NCI-H1092 treated with DMSO at 0.1 percent for 48 hours (cell line): ENCODE data around the gene TEKT5.
"Not testable (repeated sequence)": the region's sequence is repeated elsewhere in the genome, so short reads cannot be mapped to it uniquely, and the experiment has no call there.

Experiments
- DNase-seq: peaks from one replicate; lab custom pipeline; 2025; lab: John Stamatoyannopoulos, UW

The TEKT5 gene

DNA sequence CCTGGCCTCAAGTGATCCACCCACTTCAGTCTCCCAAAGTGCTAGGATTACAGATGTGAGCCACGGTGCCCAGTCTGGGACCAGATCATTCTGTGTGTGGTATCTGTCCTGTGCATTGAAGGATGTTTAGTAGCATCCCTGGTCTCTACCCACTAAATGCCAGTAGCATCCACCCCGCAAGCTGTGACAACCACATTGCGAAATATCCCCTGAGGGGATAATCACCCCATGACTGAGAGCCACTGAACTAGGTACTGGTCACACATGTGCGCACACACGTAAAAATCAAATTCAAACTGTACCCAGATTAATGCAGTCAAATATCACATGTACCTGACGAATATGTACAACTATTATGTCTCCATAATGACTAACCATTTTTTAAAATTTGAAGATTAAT lies 35.8 kb downstream of the TEKT5 start:
- DNase-seq, result no peak

DNA sequence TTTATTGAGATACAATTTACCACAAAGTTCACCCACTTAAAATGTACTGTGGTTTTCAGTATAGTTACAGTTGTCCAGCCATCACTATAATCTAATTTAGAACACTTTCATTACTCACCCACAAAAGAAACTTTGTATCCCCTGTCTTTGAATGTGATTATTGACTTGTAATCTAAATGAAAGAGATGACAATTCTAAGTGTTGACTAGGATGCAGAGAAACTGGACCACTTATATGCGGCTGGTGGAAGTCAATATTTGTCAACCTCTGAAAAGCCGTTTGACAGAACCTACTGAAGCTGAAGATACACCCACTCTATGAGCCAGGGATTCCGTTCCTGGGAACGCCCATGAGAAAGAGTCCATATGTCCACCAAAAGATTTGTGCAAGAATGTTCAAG lies 36.8 kb downstream of the TEKT5 start:
- no peak for DNase-seq

GRCh38 chr16:10656618-10657017 lies 38.1 kb downstream of the TEKT5 start:
- DNase-seq, result no peak

GRCh38 chr16:10655415-10655977 lies 39.2 kb downstream of the TEKT5 start:
- DNase-seq, result no peak

GRCh38 chr16:10654592-10655414 lies 39.9 kb downstream of the TEKT5 start:
- no peak for DNase-seq

- DNase-seq, result no peak
Observed at GRCh38 chr16:10652730-10653590, 41.8 kb downstream of the TEKT5 start.

DNA sequence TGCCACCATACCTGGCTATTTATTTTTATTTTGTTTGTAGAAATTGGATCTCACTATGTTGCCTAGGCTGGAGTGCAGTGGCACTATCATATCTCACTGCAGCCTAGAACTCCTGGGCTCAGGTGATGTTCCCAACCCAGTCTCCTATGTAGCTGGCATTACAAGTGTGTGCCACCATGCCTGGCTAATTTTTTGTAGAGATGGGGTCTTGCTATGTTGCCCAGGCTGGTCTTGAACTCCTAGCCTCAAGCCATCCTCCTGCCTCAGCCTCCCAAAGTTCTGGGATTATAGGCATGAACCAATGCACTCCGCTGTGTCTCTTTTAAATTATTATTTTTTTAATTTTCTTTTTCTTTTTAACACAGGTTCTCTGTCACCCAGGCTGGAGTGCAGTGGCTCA lies 45.6 kb downstream of the TEKT5 start:
- DNase-seq, result not testable (repeated sequence)

DNA sequence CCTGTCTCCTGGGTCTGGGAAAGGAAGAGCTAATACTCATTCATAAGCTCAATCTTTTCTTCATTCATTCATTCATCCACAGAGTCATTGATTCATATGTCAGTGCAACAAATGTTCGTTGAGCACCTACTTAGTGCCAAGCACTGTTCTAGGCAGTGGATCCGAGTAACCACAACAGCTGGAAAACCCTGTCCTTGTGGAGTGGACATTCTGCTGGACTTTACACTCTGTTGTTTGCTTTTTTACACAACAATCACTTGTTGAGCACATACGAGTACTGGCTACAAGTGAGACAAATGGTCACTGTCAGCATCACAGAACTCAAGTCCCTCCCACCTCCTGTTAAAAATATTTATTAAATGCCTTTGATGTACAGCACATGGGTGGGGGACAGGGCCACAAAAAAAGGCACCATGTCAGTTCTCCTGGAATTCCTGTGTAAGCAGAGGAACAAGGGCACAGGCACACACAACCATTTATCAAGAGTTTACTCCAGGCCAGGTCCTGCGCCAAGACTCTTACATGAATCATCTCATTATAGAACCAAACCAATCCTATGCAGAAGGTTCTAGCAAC lies 46.9 kb downstream of the TEKT5 start:
- DNase-seq, result no peak

DNA sequence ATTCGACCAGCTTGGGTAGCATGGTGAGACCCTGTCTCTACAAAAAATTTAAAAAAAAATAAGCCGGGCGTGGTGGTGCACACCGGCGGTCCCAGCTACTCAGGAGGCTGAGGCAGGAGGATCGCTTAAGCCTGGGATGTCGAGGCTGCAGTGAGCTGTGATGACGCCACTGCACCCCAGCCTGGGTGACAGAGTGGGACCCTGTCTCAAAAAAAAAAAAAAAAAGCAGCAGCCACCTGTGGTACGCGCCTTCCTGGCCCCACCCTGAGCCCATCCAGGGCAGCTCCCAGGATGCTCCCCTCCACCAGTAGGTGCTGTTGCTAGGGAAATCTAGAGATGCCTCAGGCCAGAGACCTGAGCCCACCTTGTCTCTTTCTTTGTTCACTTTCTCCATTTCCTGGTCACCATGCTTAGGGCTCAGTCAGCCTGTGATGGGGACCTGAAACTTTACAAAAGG lies 47.4 kb downstream of the TEKT5 start:
- no peak for DNase-seq

GRCh38 chr16:10646581-10647263 lies 48.0 kb downstream of the TEKT5 start:
- no peak for DNase-seq

- no peak for DNase-seq
Observed at GRCh38 chr16:10646228-10646580, 48.5 kb downstream of the TEKT5 start.

DNA sequence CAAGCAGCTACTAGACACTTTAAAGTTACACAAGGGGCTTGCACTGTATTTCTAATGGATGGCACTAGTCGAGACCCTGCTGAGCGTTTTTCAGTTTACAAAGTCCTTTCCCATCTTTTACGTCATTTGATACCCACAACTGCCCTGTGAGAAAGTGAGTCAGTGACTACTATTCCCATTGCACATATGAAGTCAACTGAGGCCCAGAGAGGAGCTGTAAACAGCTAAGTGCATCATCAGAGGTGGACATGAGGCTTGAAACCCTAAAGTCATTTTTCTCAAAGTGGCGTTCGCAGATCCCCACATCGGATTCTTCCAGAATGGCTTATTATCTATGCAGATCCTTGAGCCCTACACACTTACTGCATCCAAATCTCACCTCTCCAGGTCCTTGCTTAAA lies 50.6 kb downstream of the TEKT5 start:
- no peak for DNase-seq

DNA sequence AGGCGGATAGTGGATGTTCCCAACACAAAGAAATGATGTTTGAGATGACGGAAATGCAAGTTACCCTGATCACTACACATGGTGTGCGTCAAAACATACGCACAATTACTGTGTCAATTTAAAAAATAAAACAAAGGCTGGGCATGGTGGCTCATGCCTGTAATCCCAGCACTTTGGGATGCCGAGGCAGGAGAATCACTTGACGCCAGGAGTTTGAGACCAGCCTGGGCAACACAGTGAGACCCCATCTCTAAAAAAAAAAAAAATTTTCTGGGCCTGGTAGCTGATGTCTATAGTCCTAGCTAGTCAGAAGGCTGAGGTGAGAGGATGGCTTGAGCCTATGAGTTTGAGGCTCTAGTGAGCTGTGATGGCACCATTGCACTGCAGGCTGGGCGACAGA lies 51.8 kb downstream of the TEKT5 start:
- DNase-seq, result no peak

GRCh38 chr16:10641953-10642949 lies 52.5 kb downstream of the TEKT5 start:
- DNase-seq, result no peak

GRCh38 chr16:10641555-10641952 lies 53.2 kb downstream of the TEKT5 start:
- DNase-seq, result no peak

GRCh38 chr16:10640934-10641333 lies 53.8 kb downstream of the TEKT5 start:
- no peak for DNase-seq

DNA sequence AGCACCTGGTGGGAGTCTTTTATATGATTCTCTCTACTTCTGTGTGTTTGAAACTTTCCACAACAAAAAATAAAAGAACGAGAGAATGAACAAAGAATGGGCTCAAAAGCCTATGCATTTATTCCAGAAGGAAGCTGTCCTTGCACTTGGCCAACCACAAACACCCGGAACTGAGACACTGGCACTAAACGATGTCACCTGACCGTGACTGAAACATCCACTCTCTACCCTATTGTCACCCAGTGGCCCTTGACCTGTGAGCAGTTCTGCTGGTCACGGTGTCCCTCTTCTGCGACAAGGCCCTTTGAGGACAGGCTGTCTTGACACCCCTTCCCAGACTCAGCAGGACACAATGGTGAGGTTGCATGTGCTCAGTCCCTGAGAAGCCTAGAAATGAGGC lies 56.6 kb downstream of the TEKT5 start:
- DNase-seq, result no peak

DNA sequence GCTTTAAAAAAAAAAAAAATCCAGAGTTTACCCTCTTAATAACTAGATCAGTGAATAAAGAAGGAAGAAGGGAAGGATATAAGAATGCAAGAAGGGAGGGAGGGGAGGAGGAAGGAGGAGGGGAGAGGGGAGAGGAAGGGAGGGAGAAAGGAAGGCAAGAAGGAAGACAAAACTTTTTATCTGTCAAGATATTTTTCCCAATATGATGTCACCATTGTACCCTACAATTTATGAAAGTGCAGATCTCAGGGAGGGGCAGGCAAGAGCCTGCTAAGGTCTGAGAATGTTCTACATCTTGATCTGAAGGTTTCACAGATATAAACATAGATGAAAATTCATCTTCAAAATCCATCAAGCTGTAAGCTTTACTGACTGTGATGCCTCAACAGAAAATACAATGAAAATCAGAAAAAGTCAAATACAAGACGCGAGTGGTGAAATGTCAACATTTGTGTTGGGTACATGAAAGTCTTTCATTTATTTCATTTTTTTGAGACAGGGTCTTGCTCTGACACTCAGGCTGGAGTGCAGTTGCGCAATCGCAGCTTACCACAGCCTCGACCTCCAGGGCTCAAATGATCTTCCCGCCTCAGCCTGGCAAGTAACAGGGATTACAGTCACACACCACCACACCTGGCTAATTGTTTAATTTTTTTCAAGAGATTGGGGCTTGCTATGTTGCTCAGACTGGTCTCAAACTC lies 57.2 kb downstream of the TEKT5 start:
- no peak for DNase-seq

- no peak for DNase-seq
Observed at GRCh38 chr16:10635365-10636021, 59.2 kb downstream of the TEKT5 start.
